B cell (primary cell): Measurements from ENCODE around the gene GIPC1.

Source experiments
- EZH2 ChIP-seq: IDR thresholded peaks from 2 replicates; pipeline ENCODE4 v1.6.1; 2012; ENCODE audit warnings: borderline replicate concordance, low read depth, mild to moderate bottlenecking, moderate library complexity, low read length; ENCODE audit not compliant: insufficient read depth, poor library complexity, severe bottlenecking
- TF ChIP-seq, protein P1 (sequence below): fragments of 200-600 bp; IDR thresholded peaks from one replicate; pipeline ENCODE4 v1.8.0; 2022; ENCODE audit warnings: antibody characterized with exemption, mild to moderate bottlenecking

DNA sequence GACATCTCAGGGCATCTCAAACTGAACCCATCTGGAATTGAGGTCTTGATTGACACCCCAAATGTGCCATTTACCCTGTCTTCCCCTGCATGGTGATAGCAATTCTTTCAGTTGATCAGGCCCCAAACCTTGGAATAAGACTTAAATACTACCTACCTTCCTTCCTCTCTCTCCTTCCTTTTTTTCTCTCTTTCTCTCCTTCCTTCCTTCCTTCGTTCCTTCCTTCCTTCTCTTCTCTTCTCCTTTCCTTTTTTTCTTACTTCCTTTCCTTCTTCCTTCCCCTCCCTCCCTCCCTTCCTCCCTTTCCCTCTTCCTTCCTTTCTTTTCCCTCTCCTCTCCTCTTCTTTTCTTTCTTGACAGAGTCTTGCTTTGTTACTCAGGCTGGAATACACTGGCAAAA lies 7.4 kb upstream of the GIPC1 start:
- TF ChIP-seq, protein P1, sequence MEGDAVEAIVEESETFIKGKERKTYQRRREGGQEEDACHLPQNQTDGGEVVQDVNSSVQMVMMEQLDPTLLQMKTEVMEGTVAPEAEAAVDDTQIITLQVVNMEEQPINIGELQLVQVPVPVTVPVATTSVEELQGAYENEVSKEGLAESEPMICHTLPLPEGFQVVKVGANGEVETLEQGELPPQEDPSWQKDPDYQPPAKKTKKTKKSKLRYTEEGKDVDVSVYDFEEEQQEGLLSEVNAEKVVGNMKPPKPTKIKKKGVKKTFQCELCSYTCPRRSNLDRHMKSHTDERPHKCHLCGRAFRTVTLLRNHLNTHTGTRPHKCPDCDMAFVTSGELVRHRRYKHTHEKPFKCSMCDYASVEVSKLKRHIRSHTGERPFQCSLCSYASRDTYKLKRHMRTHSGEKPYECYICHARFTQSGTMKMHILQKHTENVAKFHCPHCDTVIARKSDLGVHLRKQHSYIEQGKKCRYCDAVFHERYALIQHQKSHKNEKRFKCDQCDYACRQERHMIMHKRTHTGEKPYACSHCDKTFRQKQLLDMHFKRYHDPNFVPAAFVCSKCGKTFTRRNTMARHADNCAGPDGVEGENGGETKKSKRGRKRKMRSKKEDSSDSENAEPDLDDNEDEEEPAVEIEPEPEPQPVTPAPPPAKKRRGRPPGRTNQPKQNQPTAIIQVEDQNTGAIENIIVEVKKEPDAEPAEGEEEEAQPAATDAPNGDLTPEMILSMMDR = no peak
- TF ChIP-seq EZH2 = no peak
